Stomach smooth muscle (tissue), 2 donors: Measurements from ENCODE around the gene NACC1.

Experiments used
- H3K27ac ChIP-seq: one replicate; pipeline ENCODE4 v1.7.0; 2013; ENCODE audit warnings: mild to moderate bottlenecking, low read length, inconsistent platforms
- H3K27me3 ChIP-seq, 2 donors: one replicate each; pipeline ENCODE4 v1.7.0; 2013; ENCODE audit warnings: low read length in 2 of 2; ENCODE audit not compliant: insufficient read depth in 2 of 2, control insufficient read depth in 1 of 2
- H3K36me3 ChIP-seq, 2 donors: one replicate each; pipeline ENCODE4 v1.7.0; 2013; ENCODE audit warnings: low read length in 2 of 2; ENCODE audit not compliant: control insufficient read depth in 2 of 2, insufficient read depth in 2 of 2
- H3K4me1 ChIP-seq: one replicate; pipeline ENCODE4 v1.7.0; 2013; ENCODE audit warnings: low read length; ENCODE audit not compliant: control insufficient read depth, insufficient read depth
- H3K4me3 ChIP-seq, 2 donors: one replicate each; pipeline ENCODE4 v1.7.0; 2013; ENCODE audit warnings: low read length in 2 of 2
- H3K9ac ChIP-seq, 2 donors: one replicate each; pipeline ENCODE4 v1.7.0; 2013; ENCODE audit warnings: low read length in 2 of 2, mild to moderate bottlenecking in 1 of 2
- H3K9me3 ChIP-seq, 2 donors: one replicate each; pipeline ENCODE4 v1.7.0; 2013; ENCODE audit warnings: low read length in 2 of 2; ENCODE audit not compliant: control insufficient read depth in 2 of 2
- donor health status: healthy.
- donor health status: Pancreatic carcinoma.

NACC1 gene

GRCh38 chr19:13110099-13110610, 7.9 kb upstream of the NACC1 start:
- no peaks in the 10 kb centered on the region for H3K9me3 ChIP-seq
- H3K4me3 ChIP-seq: no peak overlapping the region
- no peaks in the 10 kb centered on the region for H3K27me3 ChIP-seq
- peaks cover 4 to 13% of the 10 kb centered on the region in 2 donors for H3K36me3 ChIP-seq
- H3K27ac ChIP-seq: no peak overlapping the region
- no peaks in the 10 kb centered on the region for H3K4me1 ChIP-seq
- no peak overlapping the region for H3K9ac ChIP-seq

- H3K36me3 ChIP-seq: peaks cover 4 to 13% of the 10 kb centered on the region in 2 donors
Measured at GRCh38 chr19:13112555-13112954, 5.5 kb upstream of the NACC1 start.

GRCh38 chr19:13115936-13116281, 2.2 kb upstream of the NACC1 start:
- H3K27me3 ChIP-seq: no peaks in the 10 kb centered on the region
- no peaks in the 10 kb centered on the region for H3K9me3 ChIP-seq
- peak overlapping the region; percentile 98 to 99 for H3K4me3 ChIP-seq
- H3K36me3 ChIP-seq: peaks cover 4 to 8% of the 10 kb centered on the region in 2 donors
- H3K27ac ChIP-seq: peak overlapping the region; percentile 69
- H3K9ac ChIP-seq: peak overlapping the region; percentile 90 to 92
- H3K4me1 ChIP-seq: peaks cover 38% of the 10 kb centered on the region

More at GRCh38 chr19:13112555-13112954, 5.5 kb upstream of the NACC1 start:
- Histone ChIP-seq H3K27me3 (no peaks in the 10 kb centered on the region), H3K4me1 (peaks cover 17% of the 10 kb centered on the region), H3K9ac (no peak overlapping the region), H3K27ac (no peak overlapping the region), H3K9me3 (no peaks in the 10 kb centered on the region), H3K4me3 (no peak overlapping the region)

GRCh38 chr19:13116282-13117175, 1.5 kb upstream of the NACC1 start, which contains the start of gene TRMT1:
Gene TRMT1 (minus strand): TSS chr19:13116740. CDS start chr19:13116399, 341 bp downstream.
- Histone ChIP-seq H3K9me3 (no peaks in the 10 kb centered on the region), H3K27ac (peak within 1 kb of the TSS; percentile 69), H3K4me3 (peak within 1 kb of the TSS; percentile 98 to 99), H3K36me3 (peaks cover 4 to 8% of the 10 kb centered on the region in 2 donors), H3K9ac (peak within 1 kb of the TSS; percentile 90 to 92), H3K27me3 (no peaks in the 10 kb centered on the region), H3K4me1 (peaks cover 38% of the 10 kb centered on the region)

GRCh38 chr19:13117176-13117771, 790 bp upstream of the NACC1 start:
- Histone ChIP-seq H3K9ac (peak overlapping the region; percentile 90 to 92), H3K4me1 (peaks cover 41% of the 10 kb centered on the region)

GRCh38 chr19:13118424-13119193, 545 bp downstream of the NACC1 start:
- Histone ChIP-seq H3K4me3 (peak overlapping the region; percentile 52 to 83), H3K9me3 (no peaks in the 10 kb centered on the region), H3K9ac (peak overlapping the region; percentile 62 to 73), H3K4me1 (peaks cover 41% of the 10 kb centered on the region), H3K36me3 (no peaks in the 10 kb centered on the region), H3K27me3 (no peaks in the 10 kb centered on the region), H3K27ac (no peak overlapping the region)

More at GRCh38 chr19:13117176-13117771, 790 bp upstream of the NACC1 start:
- Histone ChIP-seq H3K4me3 (peak overlapping the region; percentile 98 to 99), H3K36me3 (peaks cover 4 to 7% of the 10 kb centered on the region in 2 donors), H3K27me3 (no peaks in the 10 kb centered on the region), H3K27ac (peak overlapping the region; percentile 69), H3K9me3 (no peaks in the 10 kb centered on the region)

- Histone ChIP-seq H3K27ac (no peak overlapping the region), H3K4me3 (peak overlapping the region; percentile 52 to 83), H3K27me3 (no peaks in the 10 kb centered on the region), H3K9me3 (no peaks in the 10 kb centered on the region), H3K4me1 (peaks cover 41% of the 10 kb centered on the region), H3K9ac (peak overlapping the region; percentile 58 to 73), H3K36me3 (no peaks in the 10 kb centered on the region)
Measured at GRCh38 chr19:13119627-13120026, 1.6 kb downstream of the NACC1 start.

GRCh38 chr19:13120031-13120430, 2.0 kb downstream of the NACC1 start:
- peak overlapping the region; percentile 58 to 73 for H3K9ac ChIP-seq
- H3K4me3 ChIP-seq: peak overlapping the region; percentile 25 to 83
- H3K27ac ChIP-seq: no peak overlapping the region
- no peaks in the 10 kb centered on the region for H3K9me3 ChIP-seq
- H3K36me3 ChIP-seq: no peaks in the 10 kb centered on the region
- no peaks in the 10 kb centered on the region for H3K27me3 ChIP-seq
- peaks cover 41% of the 10 kb centered on the region for H3K4me1 ChIP-seq

GRCh38 chr19:13120817-13121216, 2.8 kb downstream of the NACC1 start:
- no peak overlapping the region for H3K9ac ChIP-seq
- H3K9me3 ChIP-seq: no peaks in the 10 kb centered on the region
- H3K27me3 ChIP-seq: no peaks in the 10 kb centered on the region
- no peaks in the 10 kb centered on the region for H3K36me3 ChIP-seq
- H3K4me3 ChIP-seq: no peak overlapping the region
- H3K4me1 ChIP-seq: peaks cover 36% of the 10 kb centered on the region
- H3K27ac ChIP-seq: no peak overlapping the region

GRCh38 chr19:13121551-13122274, 3.6 kb downstream of the NACC1 start:
- H3K9ac ChIP-seq: no peak overlapping the region
- H3K36me3 ChIP-seq: no peaks in the 10 kb centered on the region
- no peaks in the 10 kb centered on the region for H3K9me3 ChIP-seq
- no peak overlapping the region for H3K27ac ChIP-seq
- H3K4me3 ChIP-seq: no peak overlapping the region
- H3K4me1 ChIP-seq: peaks cover 31% of the 10 kb centered on the region
- H3K27me3 ChIP-seq: no peaks in the 10 kb centered on the region
